ENCODE measurements around the gene TET3. TPM values are rescaled to one million over a fixed set of nuclear protein-coding genes. Genes with fewer than 3 reads are reported as not detected.

TET3 gene
- total RNA-seq, 1 donor from 2014 or later, result 11.0 TPM

DNA sequence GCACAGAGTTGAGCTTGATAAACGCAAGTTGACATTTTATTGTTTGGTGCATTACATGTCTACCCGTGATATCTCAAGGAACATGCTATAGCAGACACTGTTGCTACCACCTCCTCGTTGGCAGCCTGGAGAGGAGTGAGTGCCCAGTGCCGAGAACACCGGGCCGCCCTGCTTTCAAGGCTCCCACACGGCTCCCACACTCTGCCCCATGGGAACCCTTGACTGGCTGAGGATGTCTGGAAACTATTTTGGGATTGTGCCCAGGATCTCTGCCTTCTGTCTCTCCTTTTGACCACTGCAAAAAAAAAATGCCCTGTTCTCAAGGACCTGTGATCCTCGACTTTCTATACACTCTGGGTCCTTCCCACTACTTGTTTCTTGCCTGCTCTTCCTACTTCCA lies 21.1 kb downstream of the TET3 start:
- no peak for TF ChIP-seq CTCF (IDR thresholded peaks at IDR 0.05; ENCODE audit: insufficient read depth, low read length, poor library complexity, severe bottlenecking)
- Histone ChIP-seq H3K36me3 (ENCODE audit: control insufficient read depth, insufficient read depth, low read length) (no peaks in the 10 kb centered on the region), H3K27me3 (ENCODE audit: control insufficient read depth, insufficient read depth, low read length) (no peaks in the 10 kb centered on the region)

DNA sequence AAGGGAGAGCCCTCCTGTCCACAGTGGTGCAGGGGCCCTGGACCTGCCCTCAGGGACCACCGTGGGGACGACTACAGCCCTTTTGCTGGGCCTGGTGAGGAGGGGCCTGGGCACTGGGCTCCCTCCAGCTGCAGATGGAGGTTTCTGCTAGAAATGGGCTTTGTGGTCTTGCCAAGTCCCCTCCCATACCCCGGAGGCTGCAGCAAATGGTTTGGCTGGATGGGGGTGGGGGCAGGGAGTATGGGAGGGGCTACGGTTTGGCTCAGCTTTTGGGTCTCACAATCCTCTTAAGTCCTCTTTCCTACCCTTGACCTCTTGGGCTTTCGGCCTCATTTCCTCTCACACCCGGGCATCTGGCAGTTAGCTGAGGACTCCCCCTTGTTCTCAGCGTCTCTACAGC lies 21.7 kb downstream of the TET3 start:
- DNase-seq (ENCODE audit: low read depth), result no peak
- H3K27me3 ChIP-seq (ENCODE audit: control insufficient read depth, insufficient read depth, low read length), result no peaks in the 10 kb centered on the region
- H3K4me3 ChIP-seq (ENCODE audit: low read depth, low read length), result no peak overlapping the region
- no peak for TF ChIP-seq CTCF (IDR thresholded peaks at IDR 0.05; ENCODE audit: insufficient read depth, low read length, poor library complexity, severe bottlenecking)
- no peaks in the 10 kb centered on the region for H3K36me3 ChIP-seq (ENCODE audit: control insufficient read depth, insufficient read depth, low read length)

More for the DNA sequence above, 21.1 kb downstream of the TET3 start:
- no peak for DNase-seq (ENCODE audit: low read depth)
- H3K4me3 ChIP-seq (ENCODE audit: low read depth, low read length), result no peak overlapping the region

GRCh38 chr2:74007121-74007520 lies 22.4 kb downstream of the TET3 start:
- no peak for TF ChIP-seq CTCF (IDR thresholded peaks at IDR 0.05; ENCODE audit: insufficient read depth, low read length, poor library complexity, severe bottlenecking)
- H3K27me3 ChIP-seq (ENCODE audit: control insufficient read depth, insufficient read depth, low read length), result no peaks in the 10 kb centered on the region
- DNase-seq (ENCODE audit: low read depth), result no peak
- H3K36me3 ChIP-seq (ENCODE audit: control insufficient read depth, insufficient read depth, low read length), result no peaks in the 10 kb centered on the region
- H3K4me3 ChIP-seq (ENCODE audit: low read depth, low read length), result no peak overlapping the region

DNA sequence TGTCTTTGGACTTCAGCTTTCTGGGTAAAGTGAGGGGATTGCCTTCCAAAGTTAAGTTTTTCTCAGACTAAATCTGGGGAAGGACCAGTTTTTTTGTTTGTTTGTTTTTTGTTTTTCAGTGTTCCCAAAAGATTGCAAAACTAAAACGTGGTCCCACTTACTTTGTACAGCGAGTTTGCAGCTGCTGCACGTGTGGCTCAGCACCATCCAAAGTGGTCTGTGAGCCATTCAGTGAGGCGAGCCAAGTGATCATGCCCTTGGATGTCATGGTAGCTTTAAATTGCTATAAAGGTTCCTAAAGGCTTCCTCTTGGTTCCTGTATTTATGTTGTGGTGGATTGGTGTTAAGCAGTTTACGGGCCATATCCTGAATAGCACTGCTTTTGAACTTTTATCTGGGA lies 23.0 kb downstream of the TET3 start:
- TF ChIP-seq CTCF (IDR thresholded peaks at IDR 0.05; ENCODE audit: insufficient read depth, low read length, poor library complexity, severe bottlenecking), result no peak
- no peak overlapping the region for H3K4me3 ChIP-seq (ENCODE audit: low read depth, low read length)
- DNase-seq (ENCODE audit: low read depth), result no peak
- no peaks in the 10 kb centered on the region for H3K36me3 ChIP-seq (ENCODE audit: control insufficient read depth, insufficient read depth, low read length)
- no peaks in the 10 kb centered on the region for H3K27me3 ChIP-seq (ENCODE audit: control insufficient read depth, insufficient read depth, low read length)

DNA sequence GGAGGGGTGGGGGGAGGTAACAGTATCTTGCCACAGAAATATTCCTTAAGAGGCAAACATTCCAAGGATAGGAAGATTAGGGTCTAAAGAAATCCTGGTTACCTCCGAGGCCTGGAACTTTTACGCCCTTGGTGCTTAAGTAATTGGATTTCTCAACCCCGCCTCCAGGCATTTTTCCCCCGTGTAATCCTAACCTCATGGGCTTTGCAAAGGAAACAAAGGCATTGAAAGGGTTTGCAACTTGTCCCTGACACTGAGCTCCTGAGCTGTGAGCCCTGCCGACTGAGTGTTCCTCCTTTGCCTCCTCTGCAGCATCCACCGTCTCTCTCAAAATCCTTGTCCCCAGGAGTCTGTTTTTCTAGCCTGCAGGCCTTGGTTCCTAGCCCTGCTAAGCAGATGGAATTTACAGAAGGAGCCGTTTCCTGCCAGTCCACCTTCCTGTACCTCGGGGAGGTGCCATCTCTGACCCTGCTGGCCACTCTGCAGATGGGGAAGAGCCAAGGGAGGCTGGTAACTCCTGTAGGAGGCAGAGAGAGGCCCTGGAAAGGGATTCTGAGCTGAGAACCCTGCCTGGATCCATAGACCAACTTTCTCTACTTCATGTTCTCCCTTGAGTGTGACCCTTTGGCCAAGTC lies 24.2 kb downstream of the TET3 start:
- H3K36me3 ChIP-seq (ENCODE audit: control insufficient read depth, insufficient read depth, low read length), result no peaks in the 10 kb centered on the region
- no peak for TF ChIP-seq CTCF (IDR thresholded peaks at IDR 0.05; ENCODE audit: insufficient read depth, low read length, poor library complexity, severe bottlenecking)
- no peak overlapping the region for H3K4me3 ChIP-seq (ENCODE audit: low read depth, low read length)
- DNase-seq (ENCODE audit: low read depth), result no peak
- no peaks in the 10 kb centered on the region for H3K27me3 ChIP-seq (ENCODE audit: control insufficient read depth, insufficient read depth, low read length)

GRCh38 chr2:74009577-74009976 lies 24.9 kb downstream of the TET3 start:
- TF ChIP-seq CTCF (IDR thresholded peaks at IDR 0.05; ENCODE audit: insufficient read depth, low read length, poor library complexity, severe bottlenecking), result no peak
- H3K36me3 ChIP-seq (ENCODE audit: control insufficient read depth, insufficient read depth, low read length), result no peaks in the 10 kb centered on the region
- no peak for DNase-seq (ENCODE audit: low read depth)
- H3K4me3 ChIP-seq (ENCODE audit: low read depth, low read length), result no peak overlapping the region
- no peaks in the 10 kb centered on the region for H3K27me3 ChIP-seq (ENCODE audit: control insufficient read depth, insufficient read depth, low read length)

All from kidney epithelial cell (primary cell).